Immature natural killer cell (primary cell): ENCODE data around the gene FLNB. TPM values are rescaled to one million over a fixed set of nuclear protein-coding genes. Genes with fewer than 3 reads are reported as not detected.

ENCODE experiments used
- DNase-seq, 3 donors: peaks; one replicate each; pipeline ENCODE4 v3.0.0; 2022; ENCODE audit warnings: mixed read lengths in 1 of 3
- H3K27ac Mint-ChIP-seq, 6 donors: one replicate each; pipeline ENCODE4 v1.8.0; 2020; ENCODE audit warnings: mixed read lengths in 6 of 6, mild to moderate bottlenecking in 5 of 6, inconsistent platforms in 4 of 6, moderate library complexity in 3 of 6
- H3K27me3 Mint-ChIP-seq, 3 donors: one replicate each; pipeline ENCODE4 v1.8.0; 2020 to 2021; ENCODE audit warnings: low read depth in 3 of 3, mild to moderate bottlenecking in 3 of 3, mixed read lengths in 3 of 3, moderate library complexity in 3 of 3, inconsistent platforms in 1 of 3
- H3K36me3 Mint-ChIP-seq, 3 donors: one replicate each; pipeline ENCODE4 v1.8.0; 2020; ENCODE audit warnings: mixed read lengths in 3 of 3, inconsistent platforms in 2 of 3, mild to moderate bottlenecking in 2 of 3
- H3K4me1 Mint-ChIP-seq, 2 donors: one replicate each; pipeline ENCODE4 v1.8.0; 2020; ENCODE audit warnings: inconsistent platforms in 2 of 2, mild to moderate bottlenecking in 2 of 2, mixed read lengths in 2 of 2, moderate library complexity in 1 of 2
- H3K4me3 Mint-ChIP-seq, 5 donors: one replicate each; pipeline ENCODE4 v1.8.0; 2020; ENCODE audit warnings: mild to moderate bottlenecking in 5 of 5, mixed read lengths in 5 of 5, inconsistent platforms in 3 of 5, moderate library complexity in 3 of 5
- H3K9me3 Mint-ChIP-seq, 6 donors: one replicate each; pipeline ENCODE4 v1.8.0; 2020; ENCODE audit warnings: mild to moderate bottlenecking in 6 of 6, mixed read lengths in 6 of 6, inconsistent platforms in 4 of 6, moderate library complexity in 3 of 6
- polyA plus RNA-seq, 3 donors: library from polyadenylated mRNA; unstranded; fragments of 300-500 nt; fragmentation: Illumina TruSeq; gene quantifications; one replicate each; pipeline ENCODE4 v1.2.3, GENCODE V29; 2021

FLNB gene
- polyA plus RNA-seq, 3 donors from 2014 or later: 0.94 to 14.9 (median 7.5) TPM

- Mint-ChIP-seq H3K27me3 (no peaks in the 10 kb centered on the region), H3K4me3 (no peak overlapping the region), H3K36me3 (no peaks in the 10 kb centered on the region), H3K27ac (peak overlapping the region in 1 of 6 donors; percentile 44), H3K4me1 (peaks cover 2 to 22% of the 10 kb centered on the region in 2 donors), H3K9me3 (no peaks in the 10 kb centered on the region)
- no peak for DNase-seq
Observed at GRCh38 chr3:58021962-58022361, 13.7 kb downstream of the FLNB start.

- DNase-seq: no peak
- Mint-ChIP-seq H3K27me3 (no peaks in the 10 kb centered on the region), H3K27ac (no peak overlapping the region), H3K9me3 (no peaks in the 10 kb centered on the region), H3K36me3 (no peaks in the 10 kb centered on the region), H3K4me3 (no peak overlapping the region), H3K4me1 (peaks cover 2 to 22% of the 10 kb centered on the region in 2 donors)
Observed at GRCh38 chr3:58022490-58022889, 14.3 kb downstream of the FLNB start.

GRCh38 chr3:58023531-58023930 is 15.3 kb downstream of the FLNB start:
- no peak overlapping the region for H3K4me3 Mint-ChIP-seq
- H3K9me3 Mint-ChIP-seq: no peaks in the 10 kb centered on the region
- peaks cover 0 to under 1% (median 0%) of the 10 kb centered on the region in 3 donors for H3K27me3 Mint-ChIP-seq
- DNase-seq: no peak
- H3K36me3 Mint-ChIP-seq: no peaks in the 10 kb centered on the region
- peaks cover 2 to 22% of the 10 kb centered on the region in 2 donors for H3K4me1 Mint-ChIP-seq
- no peak overlapping the region for H3K27ac Mint-ChIP-seq

- H3K4me3 Mint-ChIP-seq: no peak overlapping the region
- no peaks in the 10 kb centered on the region for H3K9me3 Mint-ChIP-seq
- H3K27ac Mint-ChIP-seq: no peak overlapping the region
- peaks cover 6 to 22% of the 10 kb centered on the region in 2 donors for H3K4me1 Mint-ChIP-seq
- no peaks in the 10 kb centered on the region for H3K36me3 Mint-ChIP-seq
- peaks cover 0 to 4% (median 0%) of the 10 kb centered on the region in 3 donors for H3K27me3 Mint-ChIP-seq
- DNase-seq: no peak
Observed at GRCh38 chr3:58025406-58025805, 17.2 kb downstream of the FLNB start.

- Mint-ChIP-seq H3K36me3 (no peaks in the 10 kb centered on the region), H3K4me3 (no peak overlapping the region), H3K9me3 (no peaks in the 10 kb centered on the region), H3K27ac (no peak overlapping the region), H3K27me3 (peaks cover 0 to 4% (median 0%) of the 10 kb centered on the region in 3 donors), H3K4me1 (peaks cover 9 to 28% of the 10 kb centered on the region in 2 donors)
- DNase-seq: no peak
Observed at GRCh38 chr3:58025837-58026569, 17.8 kb downstream of the FLNB start.

- Mint-ChIP-seq H3K27me3 (peaks cover 0 to 4% (median 0%) of the 10 kb centered on the region in 3 donors), H3K36me3 (no peaks in the 10 kb centered on the region), H3K9me3 (no peaks in the 10 kb centered on the region), H3K27ac (no peak overlapping the region), H3K4me1 (peaks cover 9 to 28% of the 10 kb centered on the region in 2 donors), H3K4me3 (no peak overlapping the region)
- no peak for DNase-seq
Observed at GRCh38 chr3:58026598-58026997, 18.4 kb downstream of the FLNB start.

GRCh38 chr3:58027704-58028317 is 19.6 kb downstream of the FLNB start:
- H3K27me3 Mint-ChIP-seq: peaks cover 0 to 4% (median 0%) of the 10 kb centered on the region in 3 donors
- H3K36me3 Mint-ChIP-seq: no peaks in the 10 kb centered on the region
- no peaks in the 10 kb centered on the region for H3K9me3 Mint-ChIP-seq
- H3K27ac Mint-ChIP-seq: no peak overlapping the region
- no peak for DNase-seq
- no peak overlapping the region for H3K4me3 Mint-ChIP-seq
- H3K4me1 Mint-ChIP-seq: peaks cover 9 to 23% of the 10 kb centered on the region in 2 donors

GRCh38 chr3:58028902-58029301 is 20.7 kb downstream of the FLNB start:
- Mint-ChIP-seq H3K36me3 (no peaks in the 10 kb centered on the region), H3K4me3 (no peak overlapping the region), H3K9me3 (no peaks in the 10 kb centered on the region), H3K27me3 (peaks cover 0 to 4% (median 0%) of the 10 kb centered on the region in 3 donors), H3K27ac (no peak overlapping the region), H3K4me1 (peaks cover 9 to 23% of the 10 kb centered on the region in 2 donors)
- no peak for DNase-seq

- Mint-ChIP-seq H3K36me3 (no peaks in the 10 kb centered on the region), H3K4me1 (peaks cover 17 to 30% of the 10 kb centered on the region in 2 donors), H3K4me3 (no peak overlapping the region), H3K9me3 (no peaks in the 10 kb centered on the region), H3K27me3 (peaks cover 0 to 4% (median 0%) of the 10 kb centered on the region in 3 donors), H3K27ac (peak overlapping the region in 2 of 6 donors; percentile 43 to 57)
- no peak for DNase-seq
Observed at GRCh38 chr3:58029842-58030584, 21.8 kb downstream of the FLNB start.

GRCh38 chr3:58032186-58032585 is 24.0 kb downstream of the FLNB start:
- peaks cover 30 to 52% of the 10 kb centered on the region in 2 donors for H3K4me1 Mint-ChIP-seq
- H3K27ac Mint-ChIP-seq: peak overlapping the region in 1 of 6 donors; percentile 54
- no peak for DNase-seq
- H3K36me3 Mint-ChIP-seq: no peaks in the 10 kb centered on the region
- H3K4me3 Mint-ChIP-seq: no peak overlapping the region
- no peaks in the 10 kb centered on the region for H3K9me3 Mint-ChIP-seq
- peaks cover 0 to 4% (median 0%) of the 10 kb centered on the region in 3 donors for H3K27me3 Mint-ChIP-seq

GRCh38 chr3:58034738-58035523 is 26.7 kb downstream of the FLNB start:
- Mint-ChIP-seq H3K4me3 (peak overlapping the region; percentile 63 to 70 (median 66)), H3K9me3 (no peaks in the 10 kb centered on the region), H3K27ac (peak overlapping the region; percentile 80 to 94 (median 92)), H3K36me3 (no peaks in the 10 kb centered on the region), H3K27me3 (peaks cover 0 to 2% (median 0%) of the 10 kb centered on the region in 3 donors), H3K4me1 (peaks cover 33 to 56% of the 10 kb centered on the region in 2 donors)
- peak; percentile 63 to 72 (median 64) for DNase-seq

- H3K4me3 Mint-ChIP-seq: peak overlapping the region; percentile 63 to 70 (median 66)
- no peaks in the 10 kb centered on the region for H3K9me3 Mint-ChIP-seq
Observed at GRCh38 chr3:58035524-58036255, 27.5 kb downstream of the FLNB start.

More at GRCh38 chr3:58035524-58036255, 27.5 kb downstream of the FLNB start:
- DNase-seq: no peak
- peaks cover 0 to 2% (median 0%) of the 10 kb centered on the region in 3 donors for H3K27me3 Mint-ChIP-seq
- no peaks in the 10 kb centered on the region for H3K36me3 Mint-ChIP-seq
- peak overlapping the region; percentile 80 to 94 (median 92) for H3K27ac Mint-ChIP-seq
- H3K4me1 Mint-ChIP-seq: peaks cover 26 to 49% of the 10 kb centered on the region in 2 donors
